Endodermal cell (in vitro differentiated cells): ENCODE data around the gene TMEM229A. TPM values are rescaled to one million over a fixed set of nuclear protein-coding genes. Genes with fewer than 3 reads are reported as not detected.

Experiments used
- DNase-seq: peaks from one replicate; pipeline ENCODE4 v3.0.0-alpha.2; 2017
- H3K27ac ChIP-seq: 2 replicates; pipeline ENCODE4 v1.5.1; 2013; ENCODE audit warnings: mild to moderate bottlenecking, low read depth, low read length, moderate library complexity
- H3K27me3 ChIP-seq: 2 replicates; pipeline ENCODE4 v1.6.1; 2013; ENCODE audit warnings: mild to moderate bottlenecking, low read length, moderate library complexity; ENCODE audit not compliant: insufficient read depth, control insufficient read depth, poor library complexity, severe bottlenecking
- H3K36me3 ChIP-seq: 2 replicates; pipeline ENCODE4 v1.7.0; 2013; ENCODE audit warnings: mild to moderate bottlenecking, low read length, moderate library complexity; ENCODE audit not compliant: control insufficient read depth, insufficient read depth
- H3K4me1 ChIP-seq: one replicate; pipeline ENCODE4 v1.7.0; 2013; ENCODE audit warnings: low read length; ENCODE audit not compliant: control insufficient read depth, insufficient read depth
- H3K4me3 ChIP-seq: 2 replicates; pipeline ENCODE4 v1.5.1; 2013; ENCODE audit warnings: mild to moderate bottlenecking, low read length, moderate library complexity
- H3K9ac ChIP-seq: 2 replicates; pipeline ENCODE4 v1.6.1; 2013; ENCODE audit warnings: mild to moderate bottlenecking, low read length, moderate library complexity; ENCODE audit not compliant: poor library complexity, severe bottlenecking; ENCODE audit errors: extremely low read depth
- H3K9me3 ChIP-seq: 2 replicates; pipeline ENCODE4 v1.6.1; 2013; ENCODE audit warnings: mild to moderate bottlenecking, low read length, moderate library complexity; ENCODE audit not compliant: control insufficient read depth
- H3K27ac Mint-ChIP-seq: 2 replicates; pipeline ENCODE4 v1.8.0; 2020; ENCODE audit warnings: mixed read lengths
- H3K27me3 Mint-ChIP-seq: 2 replicates; pipeline ENCODE4 v1.8.0; 2021; ENCODE audit warnings: mild to moderate bottlenecking, mixed read lengths; ENCODE audit not compliant: insufficient read depth
- H3K36me3 Mint-ChIP-seq: 2 replicates; pipeline ENCODE4 v1.8.0; 2020; ENCODE audit warnings: low read depth, mixed read lengths
- H3K4me1 Mint-ChIP-seq: 2 replicates; pipeline ENCODE4 v1.8.0; 2020; ENCODE audit warnings: mixed read lengths
- H3K4me3 Mint-ChIP-seq: 2 replicates; pipeline ENCODE4 v1.8.0; 2020; ENCODE audit warnings: mild to moderate bottlenecking, moderate library complexity, mixed read lengths
- H3K9me3 Mint-ChIP-seq: 2 replicates; pipeline ENCODE4 v1.8.0; 2020; ENCODE audit warnings: mild to moderate bottlenecking, mixed read lengths
- CTCF ChIP-seq: fragments of 200-600 bp; sonication (generic); conservative IDR thresholded peaks from 2 replicates; pipeline ENCODE4 v1.5.0; 2021; ENCODE audit warnings: antibody characterized with exemption, mild to moderate bottlenecking
- WGBS, 2 experiments: methylation state at CpG; one replicate each; pipeline versions ENCODE4 v1.1.5 to v1.1.7; 2013; ENCODE audit warnings: missing lambda C conversion rate in 2 of 2, mixed read lengths in 1 of 2; ENCODE audit not compliant: insufficient coverage in 1 of 2, insufficient read length in 1 of 2; 5-methylcytosine and 5-hydroxymethylcytosine counted together
- total RNA-seq, 2 donors: library from RNA; stranded (reverse); fragmentation: NEBNext Ultra II Directional in 1 of 2; extraction: Animal tissue kit (Norgen Biotek cat#: 25700) in 1 of 2; gene quantifications; 2 replicates in 1 of 2; 3 replicates in 1 of 2; pipeline ENCODE4 v1.2.1, GENCODE V29; 2021

The TMEM229A gene
- total RNA-seq, 2 donors from 2014 or later = 0.31 to 1.5 TPM

- no peaks in the 10 kb centered on the region for H3K9me3 Mint-ChIP-seq
These were observed 25.0 kb upstream of the TMEM229A start for GRCh38 chr7:124057872-124058271.

GRCh38 chr7:124056234-124056633 is 23.4 kb upstream of the TMEM229A start:
- no peaks in the 10 kb centered on the region for H3K4me1 Mint-ChIP-seq
- H3K27ac Mint-ChIP-seq = no peak overlapping the region
- no peak overlapping the region for H3K27ac ChIP-seq
- no peaks in the 10 kb centered on the region for H3K36me3 Mint-ChIP-seq
- no peaks in the 10 kb centered on the region for H3K9me3 ChIP-seq
- no peak overlapping the region for H3K9ac ChIP-seq
- H3K4me3 Mint-ChIP-seq = no peak overlapping the region
- H3K4me1 ChIP-seq = no peaks in the 10 kb centered on the region
- peaks cover 8% of the 10 kb centered on the region for H3K27me3 Mint-ChIP-seq
- no peaks in the 10 kb centered on the region for H3K9me3 Mint-ChIP-seq
- 100% methylated on average over 1 of the region's 1 CpG; no CpG with 5 or more reads in 1 of the 2 experiments for WGBS, 2 experiments
- TF ChIP-seq CTCF = no peak
- H3K36me3 ChIP-seq = no peaks in the 10 kb centered on the region
- H3K4me3 ChIP-seq = no peak overlapping the region
- H3K27me3 ChIP-seq = peaks cover 8% of the 10 kb centered on the region
- no peak for DNase-seq

More at GRCh38 chr7:124057872-124058271, 25.0 kb upstream of the TMEM229A start:
- DNase-seq = no peak
- Mint-ChIP-seq H3K36me3 (no peaks in the 10 kb centered on the region), H3K4me1 (peaks cover 6% of the 10 kb centered on the region), H3K4me3 (no peak overlapping the region), H3K27me3 (peaks cover 12% of the 10 kb centered on the region), H3K27ac (no peak overlapping the region)
- no peak for TF ChIP-seq CTCF
- Histone ChIP-seq H3K27me3 (peaks cover 8% of the 10 kb centered on the region), H3K9me3 (no peaks in the 10 kb centered on the region), H3K4me3 (no peak overlapping the region), H3K36me3 (no peaks in the 10 kb centered on the region), H3K27ac (no peak overlapping the region), H3K9ac (no peak overlapping the region), H3K4me1 (no peaks in the 10 kb centered on the region)
- 86 to 92% methylated on average over 3 to 5 of the region's 5 CpGs for WGBS, 2 experiments

GRCh38 chr7:124051681-124052377 is 19.0 kb upstream of the TMEM229A start:
- no peak overlapping the region for H3K4me3 Mint-ChIP-seq
- DNase-seq = no peak

More at GRCh38 chr7:124051681-124052377, 19.0 kb upstream of the TMEM229A start:
- Mint-ChIP-seq H3K27me3 (no peaks in the 10 kb centered on the region), H3K9me3 (no peaks in the 10 kb centered on the region), H3K36me3 (no peaks in the 10 kb centered on the region), H3K27ac (no peak overlapping the region), H3K4me1 (no peaks in the 10 kb centered on the region)
- H3K4me3 ChIP-seq = no peak overlapping the region
- TF ChIP-seq CTCF = no peak
- H3K27me3 ChIP-seq = no peaks in the 10 kb centered on the region
- no peaks in the 10 kb centered on the region for H3K9me3 ChIP-seq
- no peak overlapping the region for H3K9ac ChIP-seq
- H3K36me3 ChIP-seq = no peaks in the 10 kb centered on the region
- no peak overlapping the region for H3K27ac ChIP-seq
- no peaks in the 10 kb centered on the region for H3K4me1 ChIP-seq
- no CpG with 5 or more reads among the region's 1 CpG for WGBS, 2 experiments
